ENCODE results near the gene ULK4. TPM values are rescaled to one million over a fixed set of nuclear protein-coding genes. Genes with fewer than 3 reads are reported as not detected.

The ULK4 gene
- polyA plus RNA-seq, 1 donor from 2014 or later: 7.2 TPM

- no peaks in the 10 kb centered on the region for H3K36me3 ChIP-seq (ENCODE audit: insufficient read depth, low read length)
- H3K4me2 ChIP-seq (ENCODE audit: low read length): no peak overlapping the region
- no peaks in the 10 kb centered on the region for H4K20me1 ChIP-seq (ENCODE audit: insufficient read depth)
- no peak for TF ChIP-seq MXI1 (conservative IDR thresholded peaks at IDR 0.05; ENCODE audit: poor library complexity, severe bottlenecking)
- TF ChIP-seq RAD21 (conservative IDR thresholded peaks at IDR 0.05): no peak
- TF ChIP-seq EP300 (conservative IDR thresholded peaks at IDR 0.05; ENCODE audit: poor library complexity, severe bottlenecking): no peak
- TF ChIP-seq EZH2 (IDR thresholded peaks at IDR 0.05; ENCODE audit: borderline replicate concordance, insufficient read depth, low read length, poor library complexity, severe bottlenecking): no peak
- TF ChIP-seq REST (IDR thresholded peaks at IDR 0.05; ENCODE audit: borderline replicate concordance): no peak
- no peak for TF ChIP-seq CTCF (IDR thresholded peaks at IDR 0.05; ENCODE audit: poor library complexity, severe bottlenecking)
- no peak for TF ChIP-seq TAF1 (IDR thresholded peaks at IDR 0.05; ENCODE audit: low read depth)
- no peak for TF ChIP-seq SMC3 (conservative IDR thresholded peaks at IDR 0.05; ENCODE audit: poor library complexity)
- no peak for TF ChIP-seq POLR2AphosphoS5 (IDR thresholded peaks at IDR 0.05)
- no peak overlapping the region for H2AFZ ChIP-seq (ENCODE audit: low read depth, low read length)
- no peak overlapping the region for H3K4me3 ChIP-seq (ENCODE audit: low read length)
- no peaks in the 10 kb centered on the region for H3K9me2 ChIP-seq (ENCODE audit: insufficient read depth, low read length)
- no peaks in the 10 kb centered on the region for H3K9me3 ChIP-seq (ENCODE audit: low read length)
- no peak overlapping the region for H3K27ac ChIP-seq (ENCODE audit: low read length)
- H3K27me3 ChIP-seq (ENCODE audit: insufficient read depth, low read depth, low read length): no peaks in the 10 kb centered on the region
- no peaks in the 10 kb centered on the region for H3F3A ChIP-seq (ENCODE audit: insufficient read depth, low read length, poor library complexity, severe bottlenecking)
- no peaks in the 10 kb centered on the region for H3K79me2 ChIP-seq (replicated peaks; ENCODE audit: insufficient read depth, low read length)
- H3K9ac ChIP-seq (ENCODE audit: low read length): no peak overlapping the region
Observed at GRCh38 chr3:41418961-41419691, 542.8 kb downstream of the ULK4 start.

GRCh38 chr3:41417574-41417973 is 544.3 kb downstream of the ULK4 start:
- Histone ChIP-seq H3F3A (ENCODE audit: insufficient read depth, low read length, poor library complexity, severe bottlenecking) (no peaks in the 10 kb centered on the region), H3K9ac (ENCODE audit: low read length) (no peak overlapping the region), H4K20me1 (ENCODE audit: insufficient read depth) (no peaks in the 10 kb centered on the region), H3K4me3 (ENCODE audit: low read length) (no peak overlapping the region), H3K4me2 (ENCODE audit: low read length) (no peak overlapping the region), H3K9me3 (ENCODE audit: low read length) (no peaks in the 10 kb centered on the region), H3K79me2 (replicated peaks; ENCODE audit: insufficient read depth, low read length) (no peaks in the 10 kb centered on the region), H3K27me3 (ENCODE audit: insufficient read depth, low read depth, low read length) (no peaks in the 10 kb centered on the region), H3K27ac (ENCODE audit: low read length) (no peak overlapping the region), H3K9me2 (ENCODE audit: insufficient read depth, low read length) (no peaks in the 10 kb centered on the region), H3K36me3 (ENCODE audit: insufficient read depth, low read length) (no peaks in the 10 kb centered on the region), H2AFZ (ENCODE audit: low read depth, low read length) (no peak overlapping the region)
- TF ChIP-seq CTCF (IDR thresholded peaks at IDR 0.05; ENCODE audit: poor library complexity, severe bottlenecking) (no peak), EZH2 (IDR thresholded peaks at IDR 0.05; ENCODE audit: borderline replicate concordance, insufficient read depth, low read length, poor library complexity, severe bottlenecking) (no peak), SMC3 (conservative IDR thresholded peaks at IDR 0.05; ENCODE audit: poor library complexity) (no peak)

All from neural cell (in vitro differentiated cells).